Type B pancreatic cell (in vitro differentiated cells): ENCODE measurements around the gene SETD1A. TPM values are rescaled to one million over a fixed set of nuclear protein-coding genes. Genes with fewer than 3 reads are reported as not detected.
A peak's percentile ranks its signal among the peaks of the same experiment; 100 is the strongest.

Experiments
- DNase-seq: peaks from one replicate; pipeline ENCODE4 v3.0.0; 2021; ENCODE audit warnings: mixed read lengths; ENCODE audit not compliant: unreplicated experiment; ENCODE audit errors: extremely low spot score
- H3K27ac Mint-ChIP-seq: 2 replicates; pipeline ENCODE4 v1.8.0; 2021; ENCODE audit warnings: mild to moderate bottlenecking, mixed read lengths
- H3K27me3 Mint-ChIP-seq: 2 replicates; pipeline ENCODE4 v1.8.0; 2021; ENCODE audit warnings: mixed read lengths
- H3K36me3 Mint-ChIP-seq: 2 replicates; pipeline ENCODE4 v1.8.0; 2021; ENCODE audit warnings: mixed read lengths
- H3K4me1 Mint-ChIP-seq: one replicate; pipeline ENCODE4 v1.8.0; 2021; ENCODE audit warnings: mixed read lengths; ENCODE audit not compliant: unreplicated experiment
- H3K4me3 Mint-ChIP-seq: 2 replicates; pipeline ENCODE4 v1.8.0; 2021; ENCODE audit warnings: mild to moderate bottlenecking, mixed read lengths
- H3K9me3 Mint-ChIP-seq: 2 replicates; pipeline ENCODE4 v1.8.0; 2021; ENCODE audit warnings: mixed read lengths
- CTCF ChIP-seq: fragments of 200-600 bp; sonication (generic); conservative IDR thresholded peaks from 2 replicates; pipeline ENCODE4 v1.5.0; 2021; ENCODE audit warnings: antibody characterized with exemption, mild to moderate bottlenecking
- total RNA-seq: library from RNA; stranded (reverse); gene quantifications from 2 replicates; pipeline ENCODE4 v1.2.1, GENCODE V29; 2021; ENCODE audit warnings: low replicate concordance

Gene SETD1A
- total RNA-seq, 1 donor from 2014 or later = 25.0 TPM

DNA sequence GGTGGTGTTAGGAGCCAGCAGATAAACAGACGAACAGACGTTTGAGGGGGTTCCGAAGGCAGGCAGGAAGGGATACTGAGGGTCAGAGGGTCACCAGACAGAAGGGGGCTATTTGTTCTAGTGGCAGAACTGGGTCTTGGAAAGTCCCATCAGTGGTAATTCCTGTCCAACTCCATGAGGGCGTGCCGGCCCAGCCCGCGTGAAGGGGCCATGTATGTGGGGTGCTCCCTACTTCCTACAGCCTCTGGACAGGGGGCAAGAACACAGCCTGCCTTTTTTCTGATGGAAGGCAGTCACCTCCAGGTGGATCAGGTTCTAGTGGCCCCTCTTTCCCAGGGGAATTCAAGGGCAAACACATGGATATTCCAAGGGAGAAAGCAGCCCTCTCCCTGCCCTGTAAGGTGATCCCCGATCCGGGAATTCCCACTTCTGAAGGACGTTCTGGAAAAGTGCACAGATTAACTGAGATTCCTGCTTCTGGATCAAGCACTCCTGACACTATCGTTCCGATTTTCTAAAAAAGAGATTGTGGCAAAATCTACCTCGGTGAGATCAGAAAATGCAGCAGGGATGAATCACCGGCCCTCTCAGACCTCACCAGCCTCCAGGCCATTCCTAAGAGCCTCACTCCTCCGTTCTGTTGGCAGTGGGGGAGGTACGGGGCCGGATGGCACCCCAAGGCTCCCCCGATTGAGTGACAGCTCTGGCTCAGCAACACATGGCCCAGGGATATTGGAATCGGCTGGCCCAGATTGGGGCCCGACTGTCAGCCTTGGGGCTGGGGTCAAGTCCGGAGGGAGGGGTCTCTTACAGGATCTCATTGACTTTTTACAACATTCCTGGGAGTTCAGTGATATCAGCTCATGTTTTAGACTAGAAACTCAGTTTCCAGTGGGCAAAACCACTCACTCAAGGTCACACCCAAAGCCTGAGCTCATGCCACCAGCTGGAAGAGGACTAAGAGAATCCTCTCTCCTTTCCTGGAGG, 40.5 kb downstream of the SETD1A start:
- peak overlapping the region; percentile 21 for H3K27ac Mint-ChIP-seq

GRCh38 chr16:30998852-30999761, 41.6 kb downstream of the SETD1A start:
- Mint-ChIP-seq H3K4me1 (peaks cover 17% of the 10 kb centered on the region), H3K36me3 (peaks cover 4% of the 10 kb centered on the region), H3K4me3 (no peak overlapping the region), H3K27ac (no peak overlapping the region), H3K9me3 (no peaks in the 10 kb centered on the region), H3K27me3 (peaks cover 18% of the 10 kb centered on the region)
- TF ChIP-seq CTCF = no peak
- DNase-seq = no peak

More for the DNA sequence above, 40.5 kb downstream of the SETD1A start:
- peak overlapping the region; percentile 77 for H3K4me3 Mint-ChIP-seq
- no peaks in the 10 kb centered on the region for H3K9me3 Mint-ChIP-seq
- peaks cover 15% of the 10 kb centered on the region for H3K27me3 Mint-ChIP-seq
- peaks cover 4% of the 10 kb centered on the region for H3K36me3 Mint-ChIP-seq
- TF ChIP-seq CTCF = no peak
- peaks cover 12% of the 10 kb centered on the region for H3K4me1 Mint-ChIP-seq
- DNase-seq = no peak

DNA sequence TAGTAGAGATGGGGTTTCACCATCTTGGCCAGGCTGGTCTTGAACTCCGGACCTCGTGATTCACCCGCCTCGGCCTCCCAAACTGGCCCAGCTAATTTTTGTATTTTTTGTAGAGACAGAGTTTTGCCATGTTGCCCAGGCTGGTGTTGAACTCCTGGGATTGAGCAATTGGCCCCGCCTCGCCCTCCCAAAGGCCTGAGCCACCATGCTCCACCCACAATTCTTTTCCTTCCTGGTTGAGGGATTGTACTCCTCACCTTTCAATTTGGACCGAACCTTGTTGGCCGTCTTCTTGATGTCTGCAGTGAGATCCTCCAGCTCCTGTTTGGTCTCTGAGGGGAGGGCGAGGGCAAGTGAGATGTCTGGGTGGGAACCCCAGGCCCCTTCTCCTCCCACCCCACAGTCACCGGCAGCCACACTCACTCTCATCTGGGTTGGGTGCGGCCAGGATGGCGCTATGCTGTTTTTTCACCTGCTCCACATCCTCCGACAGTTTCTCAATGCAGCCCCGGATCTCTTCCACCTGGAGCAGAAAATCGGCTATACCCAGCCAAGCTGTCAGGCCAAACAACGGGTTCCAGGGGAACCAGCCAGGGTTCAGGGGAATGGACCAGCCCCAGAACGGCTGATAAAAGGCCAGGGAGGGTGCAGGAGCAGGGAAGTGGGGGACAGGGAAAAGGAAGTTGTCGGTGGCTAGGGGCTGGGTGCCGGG, 43.3 kb downstream of the SETD1A start:
- Mint-ChIP-seq H3K4me3 (no peak overlapping the region), H3K4me1 (peaks cover 17% of the 10 kb centered on the region), H3K27ac (no peak overlapping the region), H3K36me3 (peaks cover 4% of the 10 kb centered on the region), H3K27me3 (peaks cover 11% of the 10 kb centered on the region), H3K9me3 (no peaks in the 10 kb centered on the region)
- no peak for DNase-seq
- no peak for TF ChIP-seq CTCF

GRCh38 chr16:31001507-31002249, 44.1 kb downstream of the SETD1A start:
- H3K27me3 Mint-ChIP-seq = peaks cover 12% of the 10 kb centered on the region
- H3K36me3 Mint-ChIP-seq = no peaks in the 10 kb centered on the region
- H3K27ac Mint-ChIP-seq = peak overlapping the region; percentile 85
- peaks cover 23% of the 10 kb centered on the region for H3K4me1 Mint-ChIP-seq
- peak overlapping the region; percentile 75 for H3K4me3 Mint-ChIP-seq
- H3K9me3 Mint-ChIP-seq = no peaks in the 10 kb centered on the region
- TF ChIP-seq CTCF = no peak
- no peak for DNase-seq
